Central memory CD8-positive, alpha-beta T cell (primary cell): ENCODE data around the gene NDUFV2.

Source experiments
- ATAC-seq: fragments of 150-1000 bp; cut with Tn5 transposase; replicated peaks from 2 replicates; pipeline ENCODE4 v1.10.0; 2022; ENCODE audit warnings: mild to moderate bottlenecking, moderate FRiP score, moderate number of reproducible peaks; ENCODE audit not compliant: poor library complexity, severe bottlenecking; ENCODE audit errors: extremely low read depth
- DNase-seq, 2 donors: peaks; one replicate each; pipeline ENCODE4 v3.0.0; 2021; ENCODE audit warnings: low spot score in 2 of 2
- H3K27ac Mint-ChIP-seq: one replicate; pipeline ENCODE4 v1.8.0; 2022; ENCODE audit warnings: low read depth, mild to moderate bottlenecking, moderate library complexity, mixed read lengths
- H3K27me3 Mint-ChIP-seq: one replicate; pipeline ENCODE4 v1.8.0; 2022; ENCODE audit warnings: mixed read lengths
- H3K36me3 Mint-ChIP-seq: one replicate; pipeline ENCODE4 v1.8.0; 2022; ENCODE audit warnings: mild to moderate bottlenecking, moderate library complexity, mixed read lengths; ENCODE audit not compliant: insufficient read depth
- H3K4me1 Mint-ChIP-seq: one replicate; pipeline ENCODE4 v1.8.0; 2022; ENCODE audit warnings: mixed read lengths
- H3K4me3 Mint-ChIP-seq: one replicate; pipeline ENCODE4 v1.8.0; 2022; ENCODE audit warnings: mild to moderate bottlenecking, moderate library complexity, mixed read lengths
- H3K9me3 Mint-ChIP-seq: one replicate; pipeline ENCODE4 v1.8.0; 2022; ENCODE audit warnings: mixed read lengths

Gene NDUFV2

DNA sequence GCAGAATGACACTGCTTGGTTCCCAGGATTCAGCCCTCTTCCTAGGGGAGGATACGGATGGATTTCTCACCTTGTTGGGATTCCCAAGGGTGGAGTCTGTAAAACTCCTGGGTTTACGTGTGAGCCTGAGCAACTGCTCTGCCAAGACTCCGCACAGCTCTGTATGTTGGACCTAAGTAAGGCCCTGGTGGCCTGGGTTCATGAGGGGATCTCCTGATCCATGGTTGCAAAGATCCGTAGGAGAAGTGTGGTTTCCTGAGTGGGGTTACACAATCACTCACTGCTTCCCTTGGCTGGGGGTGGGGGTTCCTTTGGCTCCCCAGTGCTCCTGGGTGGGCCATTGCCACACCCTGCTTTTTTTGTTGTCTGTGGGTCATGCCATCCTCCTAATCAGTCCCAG is 71.8 kb downstream of the NDUFV2 start:
- Mint-ChIP-seq H3K4me3 (no peak overlapping the region), H3K27me3 (no peaks in the 10 kb centered on the region), H3K27ac (no peak overlapping the region), H3K36me3 (peaks cover 27% of the 10 kb centered on the region), H3K9me3 (no peaks in the 10 kb centered on the region), H3K4me1 (peaks cover 74% of the 10 kb centered on the region)
- no peak for DNase-seq
- no peak for ATAC-seq

DNA sequence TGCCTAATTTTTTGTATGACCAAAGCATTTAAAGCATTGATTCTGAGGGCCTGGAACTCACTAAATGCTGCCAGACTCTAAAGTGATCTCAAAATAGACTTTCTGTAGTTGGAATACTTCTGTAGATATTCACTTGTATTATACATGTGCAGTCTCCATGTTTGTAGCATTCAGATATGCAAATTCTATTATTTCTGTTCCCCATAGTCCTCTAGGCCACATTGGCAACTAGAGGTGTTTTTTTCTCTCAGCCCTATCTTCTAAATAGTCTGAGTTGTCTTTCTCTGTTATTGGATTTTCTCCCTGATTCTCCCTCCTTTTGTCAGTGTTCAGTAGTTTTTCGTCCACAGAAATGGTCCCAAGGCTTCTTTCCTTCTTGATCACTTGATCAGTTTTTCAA is 72.6 kb downstream of the NDUFV2 start:
- no peak overlapping the region for H3K4me3 Mint-ChIP-seq
- no peaks in the 10 kb centered on the region for H3K9me3 Mint-ChIP-seq
- no peaks in the 10 kb centered on the region for H3K27me3 Mint-ChIP-seq
- H3K4me1 Mint-ChIP-seq = peaks cover 74% of the 10 kb centered on the region
- DNase-seq (no peak), ATAC-seq (no peak)
- H3K27ac Mint-ChIP-seq = no peak overlapping the region
- H3K36me3 Mint-ChIP-seq = peaks cover 27% of the 10 kb centered on the region

GRCh38 chr18:9177031-9177430 is 74.5 kb downstream of the NDUFV2 start:
- ATAC-seq = no peak
- Mint-ChIP-seq H3K9me3 (no peaks in the 10 kb centered on the region), H3K36me3 (peaks cover 24% of the 10 kb centered on the region), H3K27ac (peak overlapping the region; percentile 6), H3K27me3 (no peaks in the 10 kb centered on the region), H3K4me3 (no peak overlapping the region), H3K4me1 (peaks cover 71% of the 10 kb centered on the region)
- no peak for DNase-seq

- Mint-ChIP-seq H3K4me3 (no peak overlapping the region), H3K4me1 (peaks cover 68% of the 10 kb centered on the region), H3K27ac (no peak overlapping the region), H3K27me3 (no peaks in the 10 kb centered on the region), H3K9me3 (no peaks in the 10 kb centered on the region), H3K36me3 (peaks cover 27% of the 10 kb centered on the region)
- no peak for ATAC-seq
- DNase-seq = no peak
Measured at GRCh38 chr18:9177466-9177865, 75.0 kb downstream of the NDUFV2 start.

DNA sequence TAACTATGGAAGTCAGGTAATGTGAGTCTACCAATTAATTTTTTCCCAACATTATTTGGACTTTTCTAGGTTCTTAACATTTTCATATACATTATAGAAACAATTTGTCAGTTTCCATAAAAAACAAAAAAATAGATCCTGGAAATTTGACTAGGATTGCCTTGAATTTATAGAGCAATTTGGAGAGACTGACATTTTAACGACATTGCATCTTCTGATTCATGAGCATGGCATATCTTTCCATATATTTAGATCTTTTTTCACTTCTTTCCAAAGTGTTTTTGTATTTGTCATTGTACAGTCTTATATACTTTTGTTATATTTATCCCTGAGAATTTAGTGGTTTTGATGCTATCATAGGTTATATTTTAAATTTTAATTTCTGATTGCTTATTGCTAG is 76.1 kb downstream of the NDUFV2 start:
- H3K9me3 Mint-ChIP-seq = no peaks in the 10 kb centered on the region
- ATAC-seq = no peak
- H3K36me3 Mint-ChIP-seq = peaks cover 35% of the 10 kb centered on the region
- peaks cover 68% of the 10 kb centered on the region for H3K4me1 Mint-ChIP-seq
- H3K27ac Mint-ChIP-seq = no peak overlapping the region
- no peaks in the 10 kb centered on the region for H3K27me3 Mint-ChIP-seq
- no peak overlapping the region for H3K4me3 Mint-ChIP-seq
- DNase-seq = no peak

DNA sequence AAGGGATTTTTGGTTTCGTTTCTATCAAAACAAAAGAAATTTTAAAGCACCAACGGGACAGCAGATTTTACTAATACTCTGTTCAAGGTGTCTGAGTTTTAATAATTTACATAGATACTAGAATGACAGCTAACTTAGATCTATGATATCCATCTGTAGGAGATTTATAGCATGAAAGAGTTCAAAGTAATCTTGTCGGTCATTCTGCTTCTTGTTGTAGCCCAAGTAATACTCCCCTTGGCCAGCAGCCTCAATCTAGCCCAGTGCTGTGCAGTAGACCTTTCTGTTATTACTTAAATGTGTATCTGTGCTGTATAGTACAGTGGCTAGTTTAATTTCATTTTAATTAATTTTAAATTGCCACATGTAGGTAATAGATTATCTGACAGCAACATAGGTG is 78.8 kb downstream of the NDUFV2 start:
- H3K36me3 Mint-ChIP-seq = peaks cover 39% of the 10 kb centered on the region
- H3K27me3 Mint-ChIP-seq = no peaks in the 10 kb centered on the region
- no peak for ATAC-seq
- H3K27ac Mint-ChIP-seq = peak overlapping the region; percentile 30
- H3K4me1 Mint-ChIP-seq = peaks cover 72% of the 10 kb centered on the region
- H3K9me3 Mint-ChIP-seq = no peaks in the 10 kb centered on the region
- no peak overlapping the region for H3K4me3 Mint-ChIP-seq
- no peak for DNase-seq

DNA sequence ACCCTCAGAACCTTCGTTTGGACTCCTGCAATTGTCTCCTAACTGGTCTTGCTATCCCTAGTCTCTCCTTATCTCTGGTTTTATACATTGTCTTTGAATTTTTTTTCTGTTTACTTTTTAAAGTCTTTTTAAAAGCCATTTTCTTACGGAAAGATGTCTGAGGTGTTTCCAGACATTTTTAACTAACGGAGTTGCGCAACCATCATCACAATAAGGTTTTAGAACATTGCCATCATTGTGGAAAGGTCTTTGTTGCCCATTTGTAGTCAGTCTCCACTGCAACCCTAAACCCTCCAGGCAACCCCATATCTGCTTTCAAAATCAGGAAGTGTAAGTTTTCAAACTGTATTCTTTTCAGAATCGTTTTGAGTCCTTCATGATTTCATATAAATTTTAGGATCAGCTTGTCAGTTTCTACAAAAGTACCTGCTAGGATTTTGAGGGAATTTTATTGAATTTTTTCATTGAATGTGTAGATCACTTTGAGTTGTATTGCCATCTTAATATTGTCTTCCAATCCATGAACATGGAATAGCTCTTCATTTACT is 80.4 kb downstream of the NDUFV2 start:
- Mint-ChIP-seq H3K4me1 (peaks cover 62% of the 10 kb centered on the region), H3K9me3 (no peaks in the 10 kb centered on the region), H3K27ac (peak overlapping the region; percentile 85), H3K36me3 (peaks cover 43% of the 10 kb centered on the region), H3K27me3 (no peaks in the 10 kb centered on the region), H3K4me3 (no peak overlapping the region)
- ATAC-seq (no peak), DNase-seq (no peak)
